Measurements from ENCODE around the gene TMPRSS7.

TMPRSS7 gene

DNA sequence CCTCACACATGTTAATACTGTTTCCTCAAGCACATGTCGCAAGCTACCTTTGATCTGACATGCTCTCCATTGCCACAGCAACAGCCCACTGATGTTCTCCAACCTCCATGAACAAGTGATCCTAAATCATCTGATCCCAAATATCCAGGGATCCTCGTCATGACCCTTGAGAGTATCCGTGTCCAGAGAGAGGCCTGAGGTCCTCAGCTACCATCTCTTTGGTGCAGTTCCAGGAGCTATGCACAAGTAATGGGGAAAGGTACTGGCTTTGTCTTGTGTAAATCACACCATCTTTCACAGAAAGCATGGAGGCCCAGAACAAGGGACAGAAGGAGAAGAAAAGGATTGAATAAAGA lies 96.1 kb downstream of the TMPRSS7 start:
- H3K36me3 ChIP-seq (replicated peaks; ENCODE audit: low read depth, low read length): no peaks in the 10 kb centered on the region
- no peaks in the 10 kb centered on the region for H3K9me3 ChIP-seq (ENCODE audit: insufficient read depth, low read length)

More for the DNA sequence above, 96.1 kb downstream of the TMPRSS7 start:
- no peak for TF ChIP-seq EZH2phosphoT487 (IDR thresholded peaks at IDR 0.05; ENCODE audit: low read depth)
- TF ChIP-seq, protein P1, sequence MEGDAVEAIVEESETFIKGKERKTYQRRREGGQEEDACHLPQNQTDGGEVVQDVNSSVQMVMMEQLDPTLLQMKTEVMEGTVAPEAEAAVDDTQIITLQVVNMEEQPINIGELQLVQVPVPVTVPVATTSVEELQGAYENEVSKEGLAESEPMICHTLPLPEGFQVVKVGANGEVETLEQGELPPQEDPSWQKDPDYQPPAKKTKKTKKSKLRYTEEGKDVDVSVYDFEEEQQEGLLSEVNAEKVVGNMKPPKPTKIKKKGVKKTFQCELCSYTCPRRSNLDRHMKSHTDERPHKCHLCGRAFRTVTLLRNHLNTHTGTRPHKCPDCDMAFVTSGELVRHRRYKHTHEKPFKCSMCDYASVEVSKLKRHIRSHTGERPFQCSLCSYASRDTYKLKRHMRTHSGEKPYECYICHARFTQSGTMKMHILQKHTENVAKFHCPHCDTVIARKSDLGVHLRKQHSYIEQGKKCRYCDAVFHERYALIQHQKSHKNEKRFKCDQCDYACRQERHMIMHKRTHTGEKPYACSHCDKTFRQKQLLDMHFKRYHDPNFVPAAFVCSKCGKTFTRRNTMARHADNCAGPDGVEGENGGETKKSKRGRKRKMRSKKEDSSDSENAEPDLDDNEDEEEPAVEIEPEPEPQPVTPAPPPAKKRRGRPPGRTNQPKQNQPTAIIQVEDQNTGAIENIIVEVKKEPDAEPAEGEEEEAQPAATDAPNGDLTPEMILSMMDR (IDR thresholded peaks at IDR 0.05; ENCODE audit: low read depth, low read length): no peak
- H3K27me3 ChIP-seq (ENCODE audit: low read depth, low read length): no peaks in the 10 kb centered on the region
- no peaks in the 10 kb centered on the region for H4K20me1 ChIP-seq (ENCODE audit: insufficient read depth, low read length)
- peaks cover 60% of the 10 kb centered on the region for H3K4me1 ChIP-seq (ENCODE audit: low read length)
- no peaks in the 10 kb centered on the region for H3K79me2 ChIP-seq (ENCODE audit: low read length)
- H3K27ac ChIP-seq (ENCODE audit: low read length): no peak overlapping the region
- no peak overlapping the region for H3K4me3 ChIP-seq (ENCODE audit: low read length)
- no peak overlapping the region for H3K4me2 ChIP-seq (ENCODE audit: low read length)
- no peak overlapping the region for H2AFZ ChIP-seq (ENCODE audit: low read depth, low read length)
- no peak overlapping the region for H3K9ac ChIP-seq (ENCODE audit: low read length)
